Breast epithelium (tissue), 4 donors: Measurements from ENCODE around the gene AIG1. TPM values are rescaled to one million over a fixed set of nuclear protein-coding genes. Genes with fewer than 3 reads are reported as not detected.

Experiments
- DNase-seq, 2 donors: peaks; one replicate each; pipeline ENCODE4 v3.0.0-alpha.2; 2019; ENCODE audit warnings: low spot score in 2 of 2
- H3K27ac ChIP-seq, 2 donors: fragments of 200-600 bp; sonication (generic) in 1 of 2; one replicate each; pipeline ENCODE4 v1.5.1; 2016 to 2019; ENCODE audit warnings: mild to moderate bottlenecking in 1 of 2
- H3K27me3 ChIP-seq, 2 donors: fragments of 200-600 bp; sonication (generic) in 1 of 2; one replicate each; pipeline versions ENCODE4 v1.5.1 to v1.6.0; 2017 to 2019; ENCODE audit warnings: control low read depth in 1 of 2, mild to moderate bottlenecking in 1 of 2
- H3K36me3 ChIP-seq: fragments of 200-600 bp; one replicate; pipeline ENCODE4 v1.5.1; 2019
- H3K4me1 ChIP-seq, 2 donors: fragments of 200-600 bp; sonication (generic); one replicate each; pipeline ENCODE4 v1.5.1; 2016 to 2019; ENCODE audit warnings: control low read depth in 1 of 2
- H3K4me3 ChIP-seq, 3 donors: fragments of 200-600 bp; sonication (generic); 1 replicate in 2 of 3; 2 replicates in 1 of 3; pipeline ENCODE4 v1.5.1; 2016 to 2019; ENCODE audit warnings: mild to moderate bottlenecking in 3 of 3, moderate library complexity in 2 of 3
- H3K9me3 ChIP-seq, 2 donors: fragments of 200-600 bp; sonication (generic) in 1 of 2; one replicate each; pipeline ENCODE4 v1.5.1; 2016 to 2019; ENCODE audit warnings: control low read depth in 1 of 2
- CTCF ChIP-seq, 3 donors: fragments of 450-650 bp; IDR thresholded peaks; one replicate each; pipeline ENCODE4 v1.5.1; 2016 to 2017; ENCODE audit warnings: antibody characterized with exemption in 3 of 3, mild to moderate bottlenecking in 3 of 3, moderate library complexity in 3 of 3
- POLR2A ChIP-seq: fragments of 450-650 bp; IDR thresholded peaks from one replicate; pipeline ENCODE4 v1.6.1; 2016; ENCODE audit warnings: antibody characterized with exemption, mild to moderate bottlenecking, moderate library complexity
- POLR2AphosphoS5 ChIP-seq, 3 donors: sonication (generic); formaldehyde crosslinking; IDR thresholded peaks; one replicate each; pipeline ENCODE4 v1.6.1; 2017; ENCODE audit warnings: antibody characterized with exemption in 3 of 3
- intact Hi-C: fragments of 100-400 bp; cut with DNase I; formaldehyde crosslinking; loops from one replicate; pipeline ENCODE4 v1.15.1; 2023; ENCODE audit warnings: low total_unique reads
- total RNA-seq, 3 donors: library from RNA; depleted of rRNA; stranded (reverse); fragments of >200 nt; gene quantifications; one replicate each; pipeline ENCODE4 v1.1.0, GENCODE V29; 2016

AIG1 gene
- total RNA-seq, 3 donors from 2014 or later = 43.0 to 53.6 (median 44.2) TPM

- Histone ChIP-seq H3K36me3 (no peaks in the 10 kb centered on the region), H3K27ac (no peak overlapping the region), H3K4me3 (no peak overlapping the region), H3K9me3 (peaks cover 0 to 3% of the 10 kb centered on the region in 2 donors), H3K4me1 (no peaks in the 10 kb centered on the region), H3K27me3 (no peaks in the 10 kb centered on the region)
- TF ChIP-seq CTCF (IDR thresholded peaks at IDR 0.05) (no peak), POLR2A (no peak), POLR2AphosphoS5 (IDR thresholded peaks at IDR 0.05) (no peak)
- intact Hi-C loops = no loop called here
- no peak for DNase-seq
These were observed 138.6 kb downstream of the AIG1 start for GRCh38 chr6:143199291-143199690.

GRCh38 chr6:143200167-143200770 lies 139.6 kb downstream of the AIG1 start:
- Histone ChIP-seq H3K4me1 (no peaks in the 10 kb centered on the region), H3K4me3 (no peak overlapping the region), H3K27ac (no peak overlapping the region), H3K36me3 (no peaks in the 10 kb centered on the region), H3K27me3 (no peaks in the 10 kb centered on the region), H3K9me3 (peaks cover 0 to 4% of the 10 kb centered on the region in 2 donors)
- TF ChIP-seq POLR2A (no peak), CTCF (IDR thresholded peaks at IDR 0.05) (no peak), POLR2AphosphoS5 (IDR thresholded peaks at IDR 0.05) (no peak)
- no peak for DNase-seq
- intact Hi-C loops = no loop called here

DNA sequence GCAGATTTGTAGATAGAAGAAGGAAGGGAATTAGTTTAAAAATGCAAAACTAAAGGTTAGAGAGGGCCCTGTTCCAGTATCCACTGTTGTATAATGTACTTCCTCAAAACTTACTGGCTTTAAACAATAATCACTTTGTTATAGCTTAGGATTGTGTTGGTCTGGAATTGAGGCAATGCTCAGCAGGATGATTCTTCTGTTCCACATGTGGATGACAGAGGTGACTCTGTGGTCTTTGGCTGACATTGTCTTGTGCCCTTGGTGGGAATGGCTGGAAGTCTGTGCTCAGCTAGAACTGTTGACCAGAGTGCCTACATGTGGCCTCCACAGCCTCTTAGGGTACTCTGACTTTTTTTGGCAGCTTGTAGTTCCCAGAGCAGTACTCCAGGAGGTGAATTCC lies 143.4 kb downstream of the AIG1 start:
- Histone ChIP-seq H3K27ac (no peak overlapping the region), H3K4me1 (no peaks in the 10 kb centered on the region), H3K36me3 (no peaks in the 10 kb centered on the region), H3K9me3 (peaks cover 0 to 4% of the 10 kb centered on the region in 2 donors), H3K4me3 (no peak overlapping the region), H3K27me3 (no peaks in the 10 kb centered on the region)
- no peak for DNase-seq
- intact Hi-C loops = no loop called here
- TF ChIP-seq POLR2A = no peak
- no peak for TF ChIP-seq POLR2AphosphoS5 (IDR thresholded peaks at IDR 0.05)
- TF ChIP-seq CTCF (IDR thresholded peaks at IDR 0.05) = no peak

DNA sequence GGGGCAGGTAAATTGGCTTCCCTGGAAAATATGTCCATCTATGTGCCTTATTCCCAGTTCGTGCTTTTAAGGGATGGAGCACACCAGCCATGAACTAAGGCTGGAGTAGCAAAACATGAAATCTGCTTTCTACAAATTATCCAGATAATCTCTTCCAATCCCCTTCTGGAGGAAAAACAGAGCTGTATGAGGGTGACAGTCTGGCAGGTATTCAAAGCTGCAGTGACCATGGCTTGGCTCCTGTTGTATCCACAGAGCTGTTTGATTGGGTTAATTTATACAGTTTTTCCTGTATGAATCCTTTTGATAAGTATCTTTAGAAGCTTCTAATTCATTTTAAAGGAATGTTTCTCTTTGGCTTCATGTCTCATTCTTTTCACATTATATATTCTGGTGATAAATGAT lies 144.4 kb downstream of the AIG1 start:
- H3K4me1 ChIP-seq = no peaks in the 10 kb centered on the region
- H3K4me3 ChIP-seq = no peak overlapping the region
- H3K36me3 ChIP-seq = no peaks in the 10 kb centered on the region
- no peaks in the 10 kb centered on the region for H3K27me3 ChIP-seq
- TF ChIP-seq CTCF (IDR thresholded peaks at IDR 0.05) = no peak
- TF ChIP-seq POLR2A = no peak
- TF ChIP-seq POLR2AphosphoS5 (IDR thresholded peaks at IDR 0.05) = no peak
- intact Hi-C loops = no loop called here
- peaks cover 0 to 4% of the 10 kb centered on the region in 2 donors for H3K9me3 ChIP-seq
- H3K27ac ChIP-seq = no peak overlapping the region
- no peak for DNase-seq

DNA sequence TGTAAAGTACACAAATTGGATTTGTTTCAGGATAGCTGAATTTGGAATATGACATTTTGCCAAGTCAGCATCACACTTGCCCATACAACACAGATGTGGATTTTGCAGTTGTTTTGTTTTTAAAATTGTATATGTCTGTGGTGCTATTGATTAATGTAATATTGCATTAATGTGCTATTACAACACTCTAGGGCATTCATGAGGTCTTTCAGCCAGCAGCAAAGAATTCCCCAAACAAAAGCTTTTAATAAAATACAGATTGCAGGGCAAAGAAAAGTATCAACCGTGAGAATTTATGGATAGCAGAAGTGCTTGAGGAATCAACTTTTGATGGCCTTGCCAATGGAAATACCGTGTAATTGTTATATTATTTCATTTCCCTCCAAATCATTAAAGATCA lies 144.9 kb downstream of the AIG1 start:
- intact Hi-C loops = no loop called here
- H3K27me3 ChIP-seq = no peaks in the 10 kb centered on the region
- no peaks in the 10 kb centered on the region for H3K36me3 ChIP-seq
- H3K4me3 ChIP-seq = no peak overlapping the region
- DNase-seq = no peak
- H3K4me1 ChIP-seq = no peaks in the 10 kb centered on the region
- peaks cover 0 to 4% of the 10 kb centered on the region in 2 donors for H3K9me3 ChIP-seq
- TF ChIP-seq CTCF (IDR thresholded peaks at IDR 0.05) (no peak), POLR2AphosphoS5 (IDR thresholded peaks at IDR 0.05) (no peak), POLR2A (no peak)
- H3K27ac ChIP-seq = no peak overlapping the region
